GM12874 (cell line): ENCODE measurements around the gene TENT5C.

ENCODE experiments used
- CTCF ChIP-seq: IDR thresholded peaks from 2 replicates; pipeline ENCODE4 v1.5.1; 2011; ENCODE audit warnings: low read depth, mild to moderate bottlenecking, control low read depth, low read length, moderate library complexity; ENCODE audit not compliant: insufficient read depth

TENT5C gene

GRCh38 chr1:117567976-117568375, 37.9 kb upstream of the TENT5C start:
- no peak for TF ChIP-seq CTCF

- no peak for TF ChIP-seq CTCF
These were observed 36.8 kb upstream of the TENT5C start for GRCh38 chr1:117568999-117569398.

DNA sequence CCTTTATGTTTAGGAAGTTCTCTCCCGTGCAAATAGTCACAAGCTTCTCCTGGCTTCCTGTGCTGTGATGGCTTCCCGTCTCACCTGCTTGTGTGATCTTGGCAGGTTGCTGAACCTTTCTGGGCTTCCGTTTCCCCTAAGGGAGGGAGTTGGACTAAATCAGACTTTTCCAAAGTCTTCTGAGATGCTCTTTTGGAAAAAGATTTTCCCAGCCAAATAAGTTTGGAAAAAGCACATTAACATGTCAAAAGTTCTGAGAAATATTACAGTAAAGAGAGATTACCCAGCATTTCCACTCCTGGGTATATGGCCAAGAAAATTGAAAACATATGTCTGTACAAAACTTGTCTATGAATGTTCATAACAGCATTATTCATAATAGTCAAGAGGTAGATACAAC, 36.0 kb upstream of the TENT5C start:
- no peak for TF ChIP-seq CTCF

GRCh38 chr1:117570988-117571409, 34.8 kb upstream of the TENT5C start:
- no peak for TF ChIP-seq CTCF

- TF ChIP-seq CTCF: no peak
These were observed 34.4 kb upstream of the TENT5C start for GRCh38 chr1:117571496-117571895.

GRCh38 chr1:117572546-117572945, 33.3 kb upstream of the TENT5C start:
- no peak for TF ChIP-seq CTCF

DNA sequence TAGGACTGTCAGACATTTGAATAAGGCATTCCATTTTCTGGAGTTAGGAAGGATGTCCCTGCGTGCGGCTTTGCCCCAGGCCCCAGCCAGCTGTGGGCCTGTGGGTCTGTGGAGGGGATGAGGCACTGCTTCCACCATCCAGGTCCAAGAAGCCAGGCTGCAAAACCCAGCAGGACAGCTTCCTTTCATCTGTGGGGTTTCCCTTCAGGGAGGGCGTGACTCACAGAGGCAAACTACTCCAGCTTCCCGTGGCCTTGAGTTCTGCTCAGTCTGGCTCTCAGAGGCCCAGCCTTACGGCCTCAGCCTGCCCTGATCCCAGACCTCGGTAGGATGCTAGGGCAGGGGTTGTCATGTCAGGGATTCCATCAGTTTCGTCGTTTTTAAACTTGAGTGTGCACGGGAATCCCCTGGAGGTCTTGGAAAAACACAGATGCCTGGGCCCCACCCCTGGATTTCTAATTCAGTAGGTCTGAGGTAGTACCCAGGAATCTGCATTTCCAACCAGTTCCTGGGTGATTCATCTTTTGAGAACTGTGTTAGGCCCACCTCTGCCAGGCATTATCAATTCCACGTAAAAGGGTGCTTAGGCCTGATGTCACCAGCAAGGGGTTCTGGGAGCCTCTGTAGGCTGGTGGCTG, 32.3 kb upstream of the TENT5C start:
- no peak for TF ChIP-seq CTCF
